ENCODE measurements around the gene MPDU1.

MPDU1 gene

DNA sequence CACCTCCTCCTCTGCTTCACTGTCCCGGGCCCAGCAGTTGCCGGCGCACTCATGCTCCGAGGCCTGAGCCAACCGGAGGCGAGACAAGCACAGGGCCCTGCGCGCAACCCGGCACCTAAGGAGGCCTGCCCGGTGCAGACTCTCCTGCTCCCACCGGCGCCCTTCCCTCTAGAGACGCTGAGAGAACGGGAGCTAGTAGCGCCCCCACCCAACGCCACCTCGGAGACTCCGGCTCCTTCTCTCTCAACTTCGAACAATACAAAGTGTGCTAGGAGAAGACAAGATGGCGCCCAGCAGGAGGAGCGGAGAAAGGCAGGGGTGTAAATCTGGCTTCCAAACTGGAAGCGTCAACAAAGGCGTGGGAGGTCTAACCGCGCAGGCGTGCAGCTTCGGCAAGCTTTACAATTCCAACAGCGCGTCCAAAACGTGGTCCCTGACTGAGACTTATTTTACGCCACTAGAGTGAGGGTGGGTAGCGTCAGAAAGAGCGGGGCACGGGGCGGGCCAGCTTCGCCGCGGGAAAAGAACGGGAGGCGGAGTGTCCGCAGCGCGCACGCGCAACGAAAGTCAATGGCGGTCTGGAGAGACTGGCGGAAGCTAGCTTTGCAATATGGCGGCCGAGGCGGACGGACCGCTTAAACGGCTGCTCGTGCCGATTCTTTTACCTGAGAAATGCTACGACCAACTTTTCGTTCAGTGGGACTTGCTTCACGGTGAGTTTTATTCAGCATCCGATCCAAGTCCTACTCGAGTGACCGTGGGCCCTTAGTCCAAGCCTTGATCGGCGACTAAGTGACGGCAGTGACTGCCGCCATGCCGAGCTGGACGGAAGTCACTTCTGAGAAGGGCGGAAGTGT is at the start of gene MPDU1:
MPDU1 (plus strand) TSS at position 600 of the 857 bp plus-strand sequence; CDS start at position 611, 11 bp downstream.
- peak; percentile 86 for DNase-seq (ENCODE audit: low read depth)

DNA sequence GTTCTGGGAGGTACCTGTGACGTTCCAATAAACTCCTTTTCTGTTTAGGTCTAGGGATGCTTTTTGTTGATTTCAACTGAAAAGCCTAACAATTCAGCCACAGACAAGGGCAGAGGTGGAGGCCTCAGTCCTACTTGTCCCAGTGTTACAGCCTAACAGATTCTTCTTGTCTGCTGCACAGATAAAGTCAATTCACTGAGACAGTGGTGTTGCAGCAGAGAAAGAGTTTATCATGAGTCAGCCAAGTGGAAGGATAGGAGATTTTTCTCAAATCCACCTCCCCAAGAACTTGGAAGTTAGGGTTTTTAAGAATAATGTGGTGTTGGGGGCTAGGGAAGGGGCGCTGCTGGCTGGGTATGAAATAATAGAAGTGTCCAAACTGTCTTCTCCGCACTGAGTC is 45.6 kb upstream of the MPDU1 start:
- DNase-seq (ENCODE audit: low read depth) = no peak

GRCh38 chr17:7538891-7539545 is 44.6 kb upstream of the MPDU1 start:
- DNase-seq (ENCODE audit: low read depth) = no peak

DNA sequence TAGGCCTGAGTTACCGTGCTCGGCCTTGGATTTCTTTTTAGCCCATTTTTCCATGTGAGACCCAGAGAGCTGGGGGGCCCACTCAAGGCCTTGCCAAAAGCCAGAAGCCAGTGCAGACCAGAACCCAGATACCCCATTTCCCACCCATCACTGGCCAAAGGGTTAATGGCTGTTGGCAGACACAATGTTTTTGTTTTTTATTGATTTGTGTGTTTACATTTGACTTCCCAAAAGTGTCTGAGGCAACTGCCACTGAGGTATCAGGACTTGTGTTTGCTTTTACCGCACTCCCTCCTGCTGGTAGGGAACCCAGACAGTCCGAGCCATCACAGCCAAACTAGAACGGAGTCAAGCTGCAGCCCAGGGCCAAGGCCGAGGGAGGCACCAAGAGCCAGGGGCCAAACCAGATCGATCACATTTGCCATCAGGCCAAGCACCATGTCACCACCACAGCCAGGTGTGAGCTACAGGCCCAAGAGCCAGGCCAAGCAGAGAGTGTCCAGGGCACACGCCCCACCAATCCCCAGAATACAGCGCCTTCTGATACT is 42.5 kb upstream of the MPDU1 start:
- no peak for DNase-seq (ENCODE audit: low read depth)

DNA sequence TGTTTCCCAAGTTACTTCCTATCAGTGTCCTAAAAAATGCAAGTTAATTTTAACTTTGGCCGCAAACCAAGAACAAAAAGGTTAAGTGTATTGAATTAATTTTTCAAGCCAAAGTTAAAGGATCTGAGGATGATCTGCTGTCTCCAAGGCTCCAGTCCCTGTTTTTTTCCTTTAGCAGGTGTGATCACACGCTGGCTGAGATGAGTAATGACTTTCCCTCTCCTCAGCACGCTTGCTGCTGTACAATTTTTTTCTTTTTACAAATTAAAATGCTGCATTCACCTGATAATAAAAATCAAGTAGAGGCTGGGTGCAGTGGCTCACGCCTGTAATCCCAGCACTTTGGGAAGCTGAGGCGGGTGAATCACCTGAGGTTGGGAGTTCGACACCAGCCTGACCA is 38.7 kb upstream of the MPDU1 start:
- DNase-seq (ENCODE audit: low read depth) = no peak

- no peak for DNase-seq (ENCODE audit: low read depth)
Observed at GRCh38 chr17:7548585-7549400, 34.9 kb upstream of the MPDU1 start, which contains the start of gene TNFSF12. TNFSF12 (plus strand) TSS chr17:7549058; CDS start chr17:7549154, 96 bp downstream.

DNA sequence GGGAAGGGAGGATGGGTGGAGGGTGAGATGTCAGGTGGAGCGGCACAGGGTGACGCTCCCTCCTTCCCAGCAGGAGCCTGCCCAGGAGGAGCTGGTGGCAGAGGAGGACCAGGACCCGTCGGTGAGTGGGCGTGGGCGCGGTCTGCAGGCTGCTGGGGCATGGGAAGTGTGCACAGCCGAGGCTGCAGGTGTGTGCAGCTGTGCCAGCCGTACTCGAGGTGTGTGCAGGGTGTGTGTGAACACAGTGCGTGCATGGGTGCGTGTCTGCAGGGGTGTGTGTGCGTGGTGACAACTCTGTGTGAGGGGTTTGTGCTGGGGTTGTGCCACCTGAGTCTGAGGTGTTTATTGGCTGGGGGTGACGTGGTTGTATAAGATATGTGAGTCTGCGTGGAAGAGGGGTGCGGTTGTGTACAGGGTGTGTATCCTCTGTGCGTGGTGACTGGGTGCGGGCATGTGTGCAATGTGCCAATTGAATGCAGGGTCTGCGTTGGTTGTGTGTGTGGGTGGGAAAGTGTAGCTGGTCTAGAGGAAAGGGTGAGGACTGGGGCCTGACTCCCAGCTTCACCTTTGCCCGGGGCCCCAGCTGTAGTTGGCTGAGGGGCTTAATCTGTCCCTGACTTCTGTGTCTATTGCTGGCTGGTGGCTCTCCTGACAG is 34.1 kb upstream of the MPDU1 start:
- DNase-seq (ENCODE audit: low read depth) = no peak

- DNase-seq (ENCODE audit: low read depth) = no peak
Observed at GRCh38 chr17:7550344-7550743, 33.3 kb upstream of the MPDU1 start.

- DNase-seq (ENCODE audit: low read depth) = no peak
Observed at GRCh38 chr17:7551396-7551795, 32.3 kb upstream of the MPDU1 start.

DNA sequence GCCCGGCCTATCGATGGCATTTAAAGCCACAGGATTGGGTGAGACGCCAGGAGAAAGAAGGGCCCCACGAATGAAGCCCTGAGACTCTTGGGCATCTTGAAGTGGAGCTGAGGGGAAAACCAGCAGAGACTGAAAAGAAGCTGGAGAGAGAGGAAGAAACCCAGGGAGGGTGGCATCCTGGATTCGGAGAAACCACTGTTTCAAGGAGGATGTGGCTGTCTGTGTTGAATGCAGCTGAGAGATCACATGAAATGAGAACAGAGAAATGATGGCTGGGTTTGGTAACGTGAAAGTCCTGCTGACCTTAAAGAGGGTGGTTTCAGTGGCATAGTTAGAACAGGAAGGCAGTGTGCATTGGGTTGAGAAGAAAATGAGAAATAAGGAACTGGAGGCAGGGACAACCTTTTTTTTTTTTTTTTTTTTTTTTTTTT is 31.0 kb upstream of the MPDU1 start:
- DNase-seq (ENCODE audit: low read depth) = no peak

- DNase-seq (ENCODE audit: low read depth) = no peak
Observed at GRCh38 chr17:7553356-7553755, 30.3 kb upstream of the MPDU1 start.

- no peak for DNase-seq (ENCODE audit: low read depth)
Observed at GRCh38 chr17:7555320-7555948, 28.2 kb upstream of the MPDU1 start.

DNA sequence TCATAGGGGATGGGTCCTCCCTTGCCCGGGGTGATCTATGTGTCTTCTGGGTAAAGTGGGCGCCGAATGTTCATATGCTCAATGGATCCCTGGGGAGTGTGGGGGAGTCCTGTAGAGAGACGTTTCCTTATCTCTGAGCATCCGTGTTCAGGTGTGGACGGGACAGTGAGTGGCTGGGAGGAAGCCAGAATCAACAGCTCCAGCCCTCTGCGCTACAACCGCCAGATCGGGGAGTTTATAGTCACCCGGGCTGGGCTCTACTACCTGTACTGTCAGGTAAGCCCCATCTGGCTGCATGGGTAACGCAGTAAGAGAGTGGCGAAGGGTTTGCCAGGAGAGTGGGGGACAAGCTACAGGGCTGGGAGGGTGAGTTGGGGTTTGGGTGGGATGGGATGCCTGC is 27.0 kb upstream of the MPDU1 start:
- DNase-seq (ENCODE audit: low read depth) = no peak

GRCh38 chr17:7557147-7557764 is 26.4 kb upstream of the MPDU1 start:
- no peak for DNase-seq (ENCODE audit: low read depth)

DNA sequence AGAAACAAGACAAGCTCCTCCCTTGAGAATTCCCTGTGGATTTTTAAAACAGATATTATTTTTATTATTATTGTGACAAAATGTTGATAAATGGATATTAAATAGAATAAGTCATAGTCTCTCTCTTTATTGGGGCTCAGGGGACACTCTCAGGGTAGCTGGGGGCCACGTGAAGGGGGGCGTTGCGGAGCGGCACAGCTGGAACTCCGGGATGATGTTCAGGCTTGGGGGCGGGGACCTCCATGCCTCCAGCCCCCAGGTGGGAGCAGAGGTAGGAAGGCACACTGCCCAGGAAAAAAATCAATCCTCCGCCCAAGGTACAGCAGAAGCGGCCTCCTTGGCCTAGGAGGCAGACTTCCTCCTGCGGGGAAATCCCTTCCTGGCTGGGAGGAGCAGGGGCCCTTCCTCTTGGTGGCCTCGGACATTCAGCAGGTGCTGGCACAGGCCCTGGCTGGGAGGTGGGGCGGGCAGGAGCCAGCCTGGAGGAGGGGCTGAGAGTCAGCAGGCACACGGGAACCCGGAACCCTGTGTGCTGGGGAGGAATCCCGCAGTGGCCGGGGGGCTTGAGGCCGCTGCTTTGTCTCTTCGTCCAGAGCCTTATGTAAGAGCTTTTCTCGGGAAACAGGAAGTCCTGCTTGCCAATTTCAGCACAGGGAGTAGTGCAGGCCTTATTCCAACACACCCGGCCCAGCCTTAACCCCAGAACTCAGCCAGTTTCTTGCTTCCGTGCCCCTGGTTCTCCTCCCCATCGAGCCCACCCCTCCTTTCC is 25.7 kb upstream of the MPDU1 start:
- DNase-seq (ENCODE audit: low read depth) = peak; percentile 68

DNA sequence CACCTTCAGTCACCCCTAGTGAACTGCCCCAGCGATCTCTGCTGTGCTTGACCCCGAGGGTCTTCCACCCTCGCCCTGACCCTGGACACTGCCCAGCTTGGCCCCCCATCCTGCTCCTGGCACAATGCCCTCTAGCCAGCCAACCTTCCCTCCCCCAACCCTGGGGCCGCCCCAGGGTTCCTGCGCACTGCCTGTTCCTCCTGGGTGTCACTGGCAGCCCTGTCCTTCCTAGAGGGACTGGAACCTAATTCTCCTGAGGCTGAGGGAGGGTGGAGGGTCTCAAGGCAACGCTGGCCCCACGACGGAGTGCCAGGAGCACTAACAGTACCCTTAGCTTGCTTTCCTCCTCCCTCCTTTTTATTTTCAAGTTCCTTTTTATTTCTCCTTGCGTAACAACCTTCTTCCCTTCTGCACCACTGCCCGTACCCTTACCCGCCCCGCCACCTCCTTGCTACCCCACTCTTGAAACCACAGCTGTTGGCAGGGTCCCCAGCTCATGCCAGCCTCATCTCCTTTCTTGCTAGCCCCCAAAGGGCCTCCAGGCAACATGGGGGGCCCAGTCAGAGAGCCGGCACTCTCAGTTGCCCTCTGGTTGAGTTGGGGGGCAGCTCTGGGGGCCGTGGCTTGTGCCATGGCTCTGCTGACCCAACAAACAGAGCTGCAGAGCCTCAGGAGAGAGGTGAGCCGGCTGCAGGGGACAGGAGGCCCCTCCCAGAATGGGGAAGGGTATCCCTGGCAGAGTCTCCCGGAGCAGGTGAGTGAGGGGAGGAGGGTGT is 24.9 kb upstream of the MPDU1 start, which contains the start of gene TNFSF13:
TNFSF13 (plus strand) TSS at position 207 of the 776 bp plus-strand sequence; CDS start at position 497, 290 bp downstream.
- DNase-seq (ENCODE audit: low read depth) = no peak

GRCh38 chr17:7559320-7560171 is 24.1 kb upstream of the MPDU1 start:
- DNase-seq (ENCODE audit: low read depth) = no peak
